ENCODE measurements around the gene KRTAP5-5.
"Not testable (repeated sequence)": the region's sequence is repeated elsewhere in the genome, so short reads cannot be mapped to it uniquely, and the experiment has no call there.

KRTAP5-5 gene

GRCh38 chr11:1607156-1607845 is 22.3 kb upstream of the KRTAP5-5 start:
- not testable (repeated sequence) for DNase-seq (ENCODE audit: low spot score)

DNA sequence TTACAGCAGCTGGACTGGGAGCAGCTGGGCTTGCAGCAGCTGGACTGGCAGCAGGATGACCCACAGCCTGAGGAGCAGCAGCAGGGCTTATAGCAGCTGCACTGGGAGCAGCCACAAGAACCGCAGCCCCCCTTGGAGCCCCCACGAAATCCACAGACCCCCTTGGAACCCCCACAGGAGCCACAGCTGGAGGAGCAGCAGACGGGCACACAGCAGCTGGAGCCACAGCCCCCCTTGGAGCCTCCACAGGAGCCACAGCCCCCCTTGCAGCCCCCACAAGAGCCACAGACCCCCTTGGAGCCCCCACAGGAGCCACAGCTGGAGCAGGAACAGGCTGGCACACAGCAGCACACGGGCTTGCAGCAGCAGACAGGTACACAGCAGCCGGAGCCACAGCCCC is 21.7 kb upstream of the KRTAP5-5 start:
- DNase-seq (ENCODE audit: low spot score), result not testable (repeated sequence)

GRCh38 chr11:1608363-1608762 is 21.2 kb upstream of the KRTAP5-5 start, which contains the start of gene KRTAP5-3:
KRTAP5-3 (minus strand) TSS chr11:1608463; CDS start chr11:1608385, 78 bp downstream.
- DNase-seq (ENCODE audit: low spot score), result no peak

DNA sequence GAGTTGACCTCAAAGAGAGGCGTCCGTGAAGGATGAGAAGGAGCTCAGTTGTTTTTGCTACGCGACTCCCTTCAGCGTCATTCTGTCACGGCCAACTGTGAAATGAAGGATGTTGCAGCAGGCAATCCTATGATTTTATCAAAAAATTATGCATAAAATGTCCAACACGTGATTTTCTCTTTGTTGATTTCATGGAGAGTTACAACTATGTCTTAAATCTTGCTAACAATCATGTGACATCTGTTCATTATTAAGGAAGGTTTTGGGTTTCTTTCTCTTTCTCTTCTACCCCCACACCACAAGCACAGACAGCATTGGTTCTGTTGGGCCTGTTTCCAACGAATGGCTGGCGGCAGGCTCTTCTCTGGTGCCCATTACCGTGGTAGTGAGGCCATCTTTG is 11.3 kb upstream of the KRTAP5-5 start:
- no peak for DNase-seq (ENCODE audit: low spot score)

DNA sequence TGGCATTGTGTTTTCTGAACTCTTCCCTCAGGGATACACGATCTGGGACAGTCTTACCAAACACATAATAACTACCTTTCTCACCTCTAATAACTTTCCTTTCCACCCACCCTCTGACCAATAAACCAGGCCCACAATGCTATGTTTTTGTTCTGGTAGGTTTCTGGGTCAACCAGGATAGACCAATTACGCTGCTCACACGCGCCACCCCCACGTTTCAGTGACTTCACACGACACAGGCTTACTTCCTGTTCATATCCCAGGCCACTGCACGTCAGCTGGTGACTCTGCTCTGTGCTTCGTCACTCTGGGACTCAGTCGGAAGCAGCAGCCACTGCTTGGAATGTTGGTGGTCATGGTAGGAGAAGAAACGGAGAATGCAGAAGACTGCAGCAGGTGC is 10.1 kb upstream of the KRTAP5-5 start:
- no peak for DNase-seq (ENCODE audit: low spot score)

DNA sequence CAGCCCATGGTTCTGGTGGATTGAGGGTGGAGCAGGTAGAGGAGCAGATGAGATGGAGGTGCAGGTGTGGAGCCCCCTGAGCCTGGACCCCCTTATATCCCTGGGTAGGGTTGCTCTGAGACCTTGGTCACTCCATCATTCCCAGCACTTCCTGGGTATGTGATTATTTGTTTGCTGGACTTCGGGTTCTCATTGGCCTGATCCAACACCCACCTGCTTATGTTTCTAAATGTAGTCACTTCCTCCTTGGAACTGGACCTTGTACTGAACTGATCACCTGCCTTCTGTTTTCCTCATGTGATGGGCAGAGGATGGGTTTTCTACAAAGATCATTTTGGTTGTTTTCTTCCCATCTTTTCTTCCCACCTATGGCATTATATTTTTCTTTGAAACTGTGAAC is 7.5 kb upstream of the KRTAP5-5 start, which contains the start of gene KRTAP5-4:
Gene KRTAP5-4 (minus strand): TSS at position 53 of the 400 bp plus-strand sequence. CDS start 45 bp downstream, at position 8.
- DNase-seq (ENCODE audit: low spot score), result no peak

- DNase-seq (ENCODE audit: low spot score), result no peak
Observed at GRCh38 chr11:1623716-1624115, 5.9 kb upstream of the KRTAP5-5 start.

- no peak for DNase-seq (ENCODE audit: low spot score)
Observed at GRCh38 chr11:1624621-1625020, 5.0 kb upstream of the KRTAP5-5 start.

GRCh38 chr11:1625541-1625940 is 4.0 kb upstream of the KRTAP5-5 start:
- no peak for DNase-seq (ENCODE audit: low spot score)

DNA sequence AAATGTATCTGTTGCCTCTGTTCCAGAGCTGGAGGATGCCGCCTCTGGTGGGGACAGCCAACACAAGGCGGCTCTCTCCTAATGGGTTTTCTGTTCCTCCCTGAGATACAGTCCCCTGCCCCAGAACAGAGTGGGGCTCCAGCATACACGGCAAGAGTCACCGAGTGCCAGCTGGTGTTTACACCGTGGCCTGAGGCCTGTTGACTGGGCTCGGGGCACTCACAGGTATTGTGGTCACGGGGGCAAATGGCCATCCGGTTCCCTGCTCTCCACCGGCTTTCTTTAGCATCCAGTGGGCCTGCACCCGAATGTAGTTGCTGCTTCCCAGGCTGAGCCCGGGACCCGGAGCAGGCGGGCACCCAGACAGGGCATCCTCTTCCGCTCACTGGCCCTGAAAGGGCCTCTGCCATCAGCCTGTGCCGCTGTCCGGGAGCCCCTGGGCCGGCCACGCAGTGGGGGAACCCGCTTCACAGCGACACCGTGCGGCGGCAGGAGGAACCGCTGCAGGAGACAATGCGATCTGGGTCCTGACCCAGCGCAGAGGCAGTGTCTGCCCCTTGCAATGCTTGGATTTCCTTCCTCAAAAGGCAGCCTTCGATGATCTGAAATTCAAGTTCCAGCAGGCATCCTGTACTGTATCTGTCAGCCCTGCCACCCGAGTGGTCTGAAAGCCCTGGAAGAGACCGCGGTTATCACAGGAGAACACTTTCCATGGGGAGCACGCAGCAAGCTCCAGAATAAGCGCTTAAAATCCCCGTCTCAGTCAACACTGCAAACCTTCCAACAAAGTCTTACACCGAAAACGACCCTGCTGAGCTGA is 859 bp upstream of the KRTAP5-5 start:
- DNase-seq (ENCODE audit: low spot score), result peak; percentile 50

DNA sequence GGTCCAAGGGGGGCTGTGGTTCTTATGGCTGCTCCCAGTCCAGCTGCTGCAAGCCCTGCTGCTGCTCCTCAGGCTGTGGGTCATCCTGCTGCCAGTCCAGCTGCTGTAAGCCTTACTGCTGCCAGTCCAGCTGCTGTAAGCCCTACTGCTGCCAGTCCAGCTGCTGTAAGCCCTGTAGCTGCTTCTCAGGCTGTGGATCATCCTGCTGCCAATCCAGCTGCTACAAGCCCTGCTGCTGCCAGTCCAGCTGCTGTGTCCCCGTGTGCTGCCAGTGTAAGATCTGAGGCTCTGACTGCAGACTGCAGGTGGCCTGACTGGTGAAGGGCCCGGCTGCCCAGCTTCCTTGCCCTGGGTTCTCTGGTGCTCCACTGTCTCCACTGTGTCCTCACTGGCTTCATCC is 696 bp downstream of the KRTAP5-5 start:
- no peak for DNase-seq (ENCODE audit: low spot score)

GRCh38 chr11:1631066-1631568 is 1.5 kb downstream of the KRTAP5-5 start:
- no peak for DNase-seq (ENCODE audit: low spot score)

DNA sequence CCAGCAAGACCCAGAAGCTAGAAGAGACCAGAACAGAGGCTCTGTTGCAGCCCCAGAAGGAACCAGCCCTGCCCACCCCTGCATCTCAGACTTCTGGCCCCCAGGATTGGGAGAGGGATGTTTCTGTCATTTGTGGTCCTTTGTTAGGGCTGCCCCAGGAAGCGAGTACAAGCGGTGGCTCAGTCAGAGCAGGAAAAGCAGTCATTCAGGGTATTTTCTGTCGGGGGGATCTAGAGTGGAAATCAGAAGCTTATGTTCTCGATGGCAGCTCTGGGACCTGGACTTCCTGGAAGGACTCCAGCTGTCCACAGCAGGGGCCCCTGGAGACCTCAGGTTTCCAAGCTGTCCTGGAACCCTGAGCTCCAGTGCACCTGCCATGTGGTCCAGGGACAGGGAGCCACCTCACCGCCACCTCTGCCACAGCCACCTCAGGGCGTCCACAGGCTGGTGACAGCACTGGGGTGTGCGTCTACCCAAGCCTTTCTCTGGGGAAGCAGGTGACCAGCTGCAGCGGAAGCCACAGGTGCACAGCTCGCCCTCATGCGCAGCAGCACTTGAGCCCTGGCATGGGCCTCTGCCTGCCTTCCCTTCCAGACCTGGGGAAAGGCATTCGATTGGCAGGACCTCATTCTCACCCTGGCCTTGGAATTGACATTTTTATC is 2.6 kb downstream of the KRTAP5-5 start:
- DNase-seq (ENCODE audit: low spot score), result no peak

- DNase-seq (ENCODE audit: low spot score), result no peak
Observed at GRCh38 chr11:1633864-1634263, 4.3 kb downstream of the KRTAP5-5 start.

- no peak for DNase-seq (ENCODE audit: low spot score)
Observed at GRCh38 chr11:1636291-1636950, 6.8 kb downstream of the KRTAP5-5 start.

DNA sequence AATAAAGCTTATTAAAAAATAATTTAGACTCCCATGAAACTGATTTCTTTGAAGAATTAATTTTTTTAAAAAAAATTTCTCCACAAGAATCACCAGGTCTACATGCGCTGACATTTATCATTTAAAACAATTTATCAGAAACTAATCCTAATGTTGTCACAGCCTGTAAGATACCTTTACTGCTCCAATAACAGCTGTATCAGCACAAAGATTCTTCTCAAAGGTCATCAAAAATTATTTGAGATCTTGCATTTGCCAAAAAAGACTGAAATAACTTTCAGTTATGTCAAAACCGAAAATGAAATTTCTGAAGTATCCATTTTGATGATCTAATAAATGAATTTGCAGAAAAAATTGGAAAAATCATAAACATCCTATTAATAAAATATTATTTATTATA is 8.1 kb downstream of the KRTAP5-5 start:
- DNase-seq (ENCODE audit: low spot score), result no peak

DNA sequence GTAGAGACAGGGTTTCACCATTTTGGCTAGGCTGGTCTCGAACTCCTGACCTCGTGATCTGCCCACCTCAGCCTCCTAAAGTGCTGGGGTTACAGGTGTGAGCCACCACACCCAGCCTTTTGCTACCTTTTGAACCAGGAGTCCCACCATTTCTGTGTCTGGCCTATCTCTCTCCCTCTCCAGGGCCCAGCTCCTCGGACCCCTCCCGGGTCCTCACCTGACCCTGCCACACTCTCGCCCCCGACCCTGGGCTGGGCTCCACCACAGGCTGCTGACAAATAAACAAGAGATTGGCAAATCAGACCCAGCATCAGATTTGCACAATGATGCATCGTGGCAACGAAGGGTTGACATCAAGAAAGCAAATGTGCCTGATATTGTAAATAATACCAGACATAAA is 8.8 kb downstream of the KRTAP5-5 start:
- DNase-seq (ENCODE audit: low spot score), result no peak

- DNase-seq (ENCODE audit: low spot score), result no peak
Observed at GRCh38 chr11:1639102-1639620, 9.6 kb downstream of the KRTAP5-5 start.

GRCh38 chr11:1639666-1640065 is 10.1 kb downstream of the KRTAP5-5 start:
- no peak for DNase-seq (ENCODE audit: low spot score)

DNA sequence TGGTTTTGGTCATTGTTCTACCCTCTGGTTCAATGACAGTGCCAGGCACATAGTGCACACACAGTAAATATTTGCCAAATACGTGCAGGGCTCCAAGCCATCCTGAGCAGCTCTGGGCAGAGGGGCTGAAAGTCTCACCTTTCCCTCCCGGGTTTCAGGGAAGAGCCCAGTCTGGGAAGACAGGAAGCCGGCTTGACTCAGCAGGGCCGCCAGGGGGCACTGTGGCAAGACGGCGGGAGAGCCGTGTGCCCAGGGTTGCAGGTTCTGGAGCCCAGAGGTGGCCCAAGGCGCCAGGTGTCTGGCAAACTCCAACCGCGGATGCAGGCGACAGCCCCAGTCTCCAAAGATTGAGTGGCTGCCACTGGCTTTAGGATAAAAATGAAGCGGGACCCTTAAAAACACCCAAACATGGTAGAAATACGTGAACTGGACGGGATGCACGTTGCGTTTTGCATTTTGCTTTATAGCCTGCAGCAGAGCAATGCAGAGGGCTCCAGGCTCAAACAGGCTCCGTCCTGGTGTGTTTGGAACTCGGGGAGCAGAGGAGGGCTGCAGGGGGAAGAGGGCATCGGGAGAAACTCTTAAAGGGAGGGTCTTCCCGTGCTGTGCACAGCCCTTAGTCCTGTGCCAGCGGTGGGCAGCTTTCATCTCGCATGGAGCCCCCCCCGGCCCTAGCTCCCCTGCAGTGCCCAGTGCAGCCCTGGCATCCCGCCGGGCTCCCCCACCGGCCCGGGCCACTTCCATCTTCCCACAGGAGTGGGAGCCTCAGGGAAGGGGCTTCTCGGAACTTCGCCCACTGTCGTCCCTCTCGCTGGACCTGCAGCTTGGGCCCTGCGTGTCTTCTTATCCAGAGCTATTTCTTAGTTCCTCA is 10.7 kb downstream of the KRTAP5-5 start:
- peak; percentile 19 for DNase-seq (ENCODE audit: low spot score)

GRCh38 chr11:1641096-1641495 is 11.5 kb downstream of the KRTAP5-5 start:
- DNase-seq (ENCODE audit: low spot score), result no peak

Data from CD4-positive, alpha-beta T cell treated with Interleukin-6 at 100 ng/mL for 8 hours (primary cell).